SK-N-SH (cell line): ENCODE measurements around the gene PALS2. TPM values are rescaled to one million over a fixed set of nuclear protein-coding genes. Genes with fewer than 3 reads are reported as not detected.
A peak's percentile ranks its signal among the peaks of the same experiment; 100 is the strongest.

Experiments
- CTCF ChIA-PET: fragments of 300-600, 350-600 bp; formaldehyde crosslinking; extraction: SDS; loops from one replicate; lab custom pipeline; 2021; lab: Yijun Ruan, JAX
- POLR2A ChIA-PET: fragments of 350-600 bp; sonication (Branson Sonifier 250); formaldehyde crosslinking; extraction: SDS; loops from one replicate; lab custom pipeline; 2020; ENCODE audit warnings: antibody characterized with exemption, inconsistent platforms; lab: Yijun Ruan, JAX
- DNase-seq: peaks from one replicate; pipeline ENCODE4 v3.0.0; 2012
- H2AFZ ChIP-seq: fragments of 200-600 bp; sonication (generic); 2 replicates; pipeline ENCODE4 v1.8.1; 2016; ENCODE audit warnings: antibody characterized with exemption, mild to moderate bottlenecking, low read depth
- H3F3A ChIP-seq: fragments of 200-600 bp; sonication (generic); replicated peaks from 2 replicates; pipeline ENCODE3; 2016; ENCODE audit warnings: antibody characterized with exemption, mild to moderate bottlenecking; ENCODE audit not compliant: insufficient read depth
- H3K27ac ChIP-seq, 2 experiments: fragments of 200-500 bp in 1 of 2; fragments of 200-600 bp in 1 of 2; sonication (Bioruptor generic) in 1 of 2; sonication (generic), shearing (Covaris generic) in 1 of 2; 2 replicates each; pipeline versions ENCODE4 v1.5.1 to v1.6.1; 2014 to 2016; ENCODE audit warnings: low read depth in 2 of 2, inconsistent platforms in 1 of 2, low read length in 1 of 2, mild to moderate bottlenecking in 1 of 2, mixed read lengths in 1 of 2
- H3K27me3 ChIP-seq: fragments of 200-600 bp; sonication (generic), shearing (Covaris generic); 2 replicates; pipeline ENCODE4 v1.6.1; 2016; ENCODE audit warnings: mixed run types; ENCODE audit not compliant: insufficient read depth
- H3K36me3 ChIP-seq, 2 experiments: fragments of 200-500 bp in 1 of 2; fragments of 200-600 bp in 1 of 2; sonication (Bioruptor generic) in 1 of 2; sonication (generic) in 1 of 2; replicated peaks in 1 of 2; 2 replicates each; pipeline versions ENCODE3 to v1.5.1; 2014 to 2016; ENCODE audit warnings: low read length in 1 of 2, mild to moderate bottlenecking in 1 of 2; ENCODE audit not compliant: insufficient read depth in 2 of 2, control insufficient read depth in 1 of 2
- H3K4me1 ChIP-seq, 2 experiments: fragments of 200-500 bp in 1 of 2; fragments of 200-600 bp in 1 of 2; sonication (Bioruptor generic) in 1 of 2; sonication (generic), shearing (Covaris generic) in 1 of 2; 2 replicates each; pipeline versions ENCODE4 v1.5.1 to v1.6.1; 2014 to 2016; ENCODE audit warnings: low read depth in 1 of 2, low read length in 1 of 2, mixed run types in 1 of 2; ENCODE audit not compliant: insufficient read depth in 2 of 2, control insufficient read depth in 1 of 2
- H3K4me2 ChIP-seq: fragments of 200-600 bp; sonication (generic), shearing (Covaris generic); 2 replicates; pipeline ENCODE4 v1.6.1; 2017; ENCODE audit warnings: mixed run types
- H3K4me3 ChIP-seq, 2 experiments: fragments of 200-500 bp in 1 of 2; fragments of 200-600 bp in 1 of 2; sonication (Bioruptor generic) in 1 of 2; sonication (generic), shearing (Covaris generic) in 1 of 2; 2 replicates each; pipeline versions ENCODE4 v1.5.1 to v1.8.1; 2014 to 2016; ENCODE audit warnings: low read depth in 2 of 2, inconsistent platforms in 1 of 2, low read length in 1 of 2, mild to moderate bottlenecking in 1 of 2, mixed read lengths in 1 of 2, moderate library complexity in 1 of 2
- H3K79me2 ChIP-seq: fragments of 200-600 bp; sonication (generic); 2 replicates; pipeline ENCODE4 v1.8.1; 2017; ENCODE audit warnings: mild to moderate bottlenecking; ENCODE audit not compliant: insufficient read depth
- H3K9ac ChIP-seq: fragments of 200-600 bp; sonication (generic); 2 replicates; pipeline ENCODE4 v1.6.1; 2017; ENCODE audit warnings: mixed run types
- H3K9me2 ChIP-seq: fragments of 200-600 bp; sonication (generic); 2 replicates; pipeline ENCODE4 v1.6.1; 2017; ENCODE audit warnings: mixed run types
- H3K9me3 ChIP-seq: fragments of 200-600 bp; sonication (generic); 2 replicates; pipeline ENCODE4 v1.6.1; 2017; ENCODE audit warnings: mixed run types, mild to moderate bottlenecking, moderate library complexity
- H4K20me1 ChIP-seq: fragments of 200-600 bp; sonication (generic); 2 replicates; pipeline ENCODE4 v1.6.1; 2017; ENCODE audit warnings: mild to moderate bottlenecking, mixed run types; ENCODE audit not compliant: insufficient read depth
- JUND ChIP-seq: IDR thresholded peaks from 2 replicates; pipeline ENCODE4 v1.4.0; 2012
- MXI1 ChIP-seq: IDR thresholded peaks from 2 replicates; pipeline ENCODE4 v1.6.1; 2012; ENCODE audit warnings: mild to moderate bottlenecking, low read depth, low read length, improper control_type of control experiment
- SIN3A ChIP-seq: IDR thresholded peaks from 2 replicates; pipeline ENCODE4 v1.6.1; 2012; ENCODE audit warnings: low read depth, mild to moderate bottlenecking, low read length, moderate library complexity, borderline replicate concordance
- YY1 ChIP-seq: IDR thresholded peaks from 2 replicates; pipeline ENCODE4 v1.4.0; 2012; ENCODE audit warnings: low read depth, mild to moderate bottlenecking
- WGBS: methylation state at CpG from one replicate; pipeline ENCODE4 v1.1.6; 2017; ENCODE audit warnings: low lambda C conversion rate; 5-methylcytosine and 5-hydroxymethylcytosine counted together
- polyA plus RNA-seq, 3 experiments: library from polyadenylated mRNA; depleted of rRNA; stranded (reverse); fragments of >200 nt; gene quantifications; 2 replicates each; pipeline ENCODE4 v1.2.3, GENCODE V29; 2012
- TF ChIP-seq, protein P1 (sequence below): IDR thresholded peaks from 2 replicates; pipeline ENCODE4; 2012
- TF ChIP-seq, protein P2 (sequence below): IDR thresholded peaks from 2 replicates; pipeline ENCODE4 v1.4.0; 2012; ENCODE audit warnings: low read depth, borderline replicate concordance
- TF ChIP-seq, protein P3 (sequence below): fragments of 200-600 bp; sonication (generic); IDR thresholded peaks from 2 replicates; pipeline ENCODE4 v1.6.1; 2017; ENCODE audit warnings: antibody characterized with exemption, mild to moderate bottlenecking, moderate library complexity
- TF ChIP-seq, protein P4 (sequence below): IDR thresholded peaks from 2 replicates; pipeline ENCODE4 v1.4.0; 2012; ENCODE audit warnings: low read depth

The PALS2 gene
- polyA plus RNA-seq, 1 of the 3 experiments (the other 2 are of a cell fraction) = 6.9 TPM

DNA sequence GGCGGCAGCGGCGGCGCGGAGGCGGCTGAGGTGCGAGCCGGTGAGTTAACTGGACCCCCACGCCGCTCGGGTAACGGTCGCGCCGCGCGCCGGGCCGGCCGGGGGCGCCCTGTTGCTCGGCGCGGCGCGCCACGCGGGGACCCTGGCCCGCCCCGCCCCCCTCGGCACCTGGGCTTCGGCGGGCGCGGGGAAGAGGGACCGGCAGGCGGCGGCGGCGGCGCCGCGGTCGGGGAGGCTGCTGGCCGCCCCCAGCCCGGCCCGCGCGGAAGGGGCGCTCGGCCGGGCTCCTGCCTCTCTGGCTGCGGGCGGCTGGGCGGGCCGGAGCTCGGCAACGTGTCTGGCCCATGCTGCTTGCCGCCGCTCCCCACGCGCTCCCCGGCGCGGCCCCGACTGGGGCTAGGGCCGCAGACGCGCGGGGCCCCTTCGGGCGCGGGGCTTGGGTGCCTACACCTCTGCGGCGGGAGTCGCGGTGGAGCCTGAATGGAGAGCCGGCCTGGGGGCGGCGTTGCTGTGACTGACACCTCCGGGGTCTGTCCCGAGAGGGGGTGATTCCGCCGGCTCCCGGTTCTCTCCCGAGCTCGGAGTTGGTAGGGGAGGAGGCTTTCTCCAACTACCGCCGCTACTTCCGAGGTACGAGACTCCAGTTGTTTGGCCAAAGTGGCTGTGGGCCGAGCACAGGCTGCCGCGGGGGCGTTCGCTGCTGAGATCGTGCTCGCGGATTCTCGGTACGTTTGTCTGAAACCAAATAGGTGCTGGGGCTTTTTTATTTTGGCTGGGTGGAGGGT is 494 bp downstream of the PALS2 start (continued):
- TF ChIP-seq, protein P1, sequence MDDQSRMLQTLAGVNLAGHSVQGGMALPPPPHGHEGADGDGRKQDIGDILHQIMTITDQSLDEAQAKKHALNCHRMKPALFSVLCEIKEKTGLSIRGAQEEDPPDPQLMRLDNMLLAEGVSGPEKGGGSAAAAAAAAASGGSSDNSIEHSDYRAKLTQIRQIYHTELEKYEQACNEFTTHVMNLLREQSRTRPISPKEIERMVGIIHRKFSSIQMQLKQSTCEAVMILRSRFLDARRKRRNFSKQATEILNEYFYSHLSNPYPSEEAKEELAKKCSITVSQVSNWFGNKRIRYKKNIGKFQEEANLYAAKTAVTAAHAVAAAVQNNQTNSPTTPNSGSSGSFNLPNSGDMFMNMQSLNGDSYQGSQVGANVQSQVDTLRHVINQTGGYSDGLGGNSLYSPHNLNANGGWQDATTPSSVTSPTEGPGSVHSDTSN = peak; percentile 68
- TF ChIP-seq, protein P2, sequence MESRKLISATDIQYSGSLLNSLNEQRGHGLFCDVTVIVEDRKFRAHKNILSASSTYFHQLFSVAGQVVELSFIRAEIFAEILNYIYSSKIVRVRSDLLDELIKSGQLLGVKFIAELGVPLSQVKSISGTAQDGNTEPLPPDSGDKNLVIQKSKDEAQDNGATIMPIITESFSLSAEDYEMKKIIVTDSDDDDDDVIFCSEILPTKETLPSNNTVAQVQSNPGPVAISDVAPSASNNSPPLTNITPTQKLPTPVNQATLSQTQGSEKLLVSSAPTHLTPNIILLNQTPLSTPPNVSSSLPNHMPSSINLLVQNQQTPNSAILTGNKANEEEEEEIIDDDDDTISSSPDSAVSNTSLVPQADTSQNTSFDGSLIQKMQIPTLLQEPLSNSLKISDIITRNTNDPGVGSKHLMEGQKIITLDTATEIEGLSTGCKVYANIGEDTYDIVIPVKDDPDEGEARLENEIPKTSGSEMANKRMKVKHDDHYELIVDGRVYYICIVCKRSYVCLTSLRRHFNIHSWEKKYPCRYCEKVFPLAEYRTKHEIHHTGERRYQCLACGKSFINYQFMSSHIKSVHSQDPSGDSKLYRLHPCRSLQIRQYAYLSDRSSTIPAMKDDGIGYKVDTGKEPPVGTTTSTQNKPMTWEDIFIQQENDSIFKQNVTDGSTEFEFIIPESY = no peak
- TF ChIP-seq JUND (no peak), SIN3A (no peak; the same call in 1 of the 2 replicates), YY1 (no peak), MXI1 (peak; percentile 53; the same call in 1 of the 2 replicates)
- TF ChIP-seq, protein P3, sequence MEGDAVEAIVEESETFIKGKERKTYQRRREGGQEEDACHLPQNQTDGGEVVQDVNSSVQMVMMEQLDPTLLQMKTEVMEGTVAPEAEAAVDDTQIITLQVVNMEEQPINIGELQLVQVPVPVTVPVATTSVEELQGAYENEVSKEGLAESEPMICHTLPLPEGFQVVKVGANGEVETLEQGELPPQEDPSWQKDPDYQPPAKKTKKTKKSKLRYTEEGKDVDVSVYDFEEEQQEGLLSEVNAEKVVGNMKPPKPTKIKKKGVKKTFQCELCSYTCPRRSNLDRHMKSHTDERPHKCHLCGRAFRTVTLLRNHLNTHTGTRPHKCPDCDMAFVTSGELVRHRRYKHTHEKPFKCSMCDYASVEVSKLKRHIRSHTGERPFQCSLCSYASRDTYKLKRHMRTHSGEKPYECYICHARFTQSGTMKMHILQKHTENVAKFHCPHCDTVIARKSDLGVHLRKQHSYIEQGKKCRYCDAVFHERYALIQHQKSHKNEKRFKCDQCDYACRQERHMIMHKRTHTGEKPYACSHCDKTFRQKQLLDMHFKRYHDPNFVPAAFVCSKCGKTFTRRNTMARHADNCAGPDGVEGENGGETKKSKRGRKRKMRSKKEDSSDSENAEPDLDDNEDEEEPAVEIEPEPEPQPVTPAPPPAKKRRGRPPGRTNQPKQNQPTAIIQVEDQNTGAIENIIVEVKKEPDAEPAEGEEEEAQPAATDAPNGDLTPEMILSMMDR = no peak

DNA sequence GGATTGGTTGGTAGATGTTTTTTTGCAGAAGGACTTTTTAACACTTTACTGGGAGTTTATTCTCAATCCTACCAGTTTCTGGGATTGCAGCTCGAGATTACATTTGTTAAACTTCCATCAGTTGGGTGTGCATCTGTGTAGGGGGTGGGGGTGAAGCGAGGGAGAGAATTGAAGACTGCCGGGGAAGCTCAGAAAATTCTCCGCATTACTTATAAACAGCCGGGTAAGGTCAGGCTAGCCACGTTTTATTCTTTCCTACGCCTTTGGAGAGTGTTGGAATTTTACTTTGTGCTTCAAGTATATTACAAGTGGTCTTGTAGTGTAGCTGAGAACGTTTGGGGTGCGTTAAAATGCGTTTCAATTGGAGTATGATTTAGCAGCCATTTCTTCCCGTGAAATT is 1.1 kb downstream of the PALS2 start:
- H3K9ac ChIP-seq = peak overlapping the region; percentile 68
- peaks cover 12% of the 10 kb centered on the region; the same call in 1 of the 2 replicates for H3K27me3 ChIP-seq
- H3K4me1 ChIP-seq = peaks cover 4 to 27% of the 10 kb centered on the region in 2 experiments; a peak in 3 of 4 replicates
- no peaks in the 10 kb centered on the region for H4K20me1 ChIP-seq
- peak overlapping the region; percentile 20 to 41; a peak in 3 of 4 replicates for H3K27ac ChIP-seq
- H3K79me2 ChIP-seq = peaks cover 33% of the 10 kb centered on the region
- peak overlapping the region; percentile 93 to 98 for H3K4me3 ChIP-seq
- TF ChIP-seq, protein P4, sequence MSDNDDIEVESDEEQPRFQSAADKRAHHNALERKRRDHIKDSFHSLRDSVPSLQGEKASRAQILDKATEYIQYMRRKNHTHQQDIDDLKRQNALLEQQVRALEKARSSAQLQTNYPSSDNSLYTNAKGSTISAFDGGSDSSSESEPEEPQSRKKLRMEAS = no peak
- H3K9me3 ChIP-seq = no peaks in the 10 kb centered on the region
- DNase-seq = peak; percentile 44
- WGBS = 22% methylated on average over 11 of the region's 11 CpGs
- ChIA-PET POLR2A (no interaction called here), CTCF (interaction anchor here (1.1 to 10.0 kb wide), 9 partner anchors 11 to 524 kb away, joined by 3 to 141 read pairs (median 6); no protein-coding TSS in a partner anchor)
- H3F3A ChIP-seq = no peaks in the 10 kb centered on the region
- H3K9me2 ChIP-seq = no peaks in the 10 kb centered on the region
- peak overlapping the region; percentile 91 for H2AFZ ChIP-seq
- H3K4me2 ChIP-seq = peak overlapping the region; percentile 81
- H3K36me3 ChIP-seq = no peaks in the 10 kb centered on the region
